Esophagus squamous epithelium (tissue), 4 donors: Measurements from ENCODE around the gene ZNF414.

Source experiments
- CTCF ChIP-seq, 6 experiments: fragments of 450-650 bp in 4 of 6; fragments of 200-600 bp in 2 of 6; sonication (generic) in 2 of 6; IDR thresholded peaks; one replicate each; pipeline ENCODE4 v1.5.1; 2016 to 2019; ENCODE audit warnings: antibody characterized with exemption in 6 of 6, mild to moderate bottlenecking in 4 of 6, moderate library complexity in 4 of 6
- POLR2A ChIP-seq, 4 donors: fragments of 450-650 bp; IDR thresholded peaks; one replicate each; pipeline ENCODE4 v1.6.1; 2017; ENCODE audit warnings: antibody characterized with exemption in 4 of 4, mild to moderate bottlenecking in 4 of 4, moderate library complexity in 3 of 4

- no peak for TF ChIP-seq POLR2A (IDR thresholded peaks at IDR 0.05)
- no peak for TF ChIP-seq CTCF (IDR thresholded peaks at IDR 0.05)
Measured at GRCh38 chr19:8477889-8478288, 36.1 kb downstream of the ZNF414 start.
